Amniotic epithelial cell (primary cell): ENCODE results near the gene CARD10.
A peak's percentile ranks its signal among the peaks of the same experiment; 100 is the strongest.

ENCODE experiments used
- DNase-seq: peaks from one replicate; pipeline ENCODE4 v3.0.0-alpha.2; 2010; ENCODE audit warnings: low read depth

CARD10 gene

DNA sequence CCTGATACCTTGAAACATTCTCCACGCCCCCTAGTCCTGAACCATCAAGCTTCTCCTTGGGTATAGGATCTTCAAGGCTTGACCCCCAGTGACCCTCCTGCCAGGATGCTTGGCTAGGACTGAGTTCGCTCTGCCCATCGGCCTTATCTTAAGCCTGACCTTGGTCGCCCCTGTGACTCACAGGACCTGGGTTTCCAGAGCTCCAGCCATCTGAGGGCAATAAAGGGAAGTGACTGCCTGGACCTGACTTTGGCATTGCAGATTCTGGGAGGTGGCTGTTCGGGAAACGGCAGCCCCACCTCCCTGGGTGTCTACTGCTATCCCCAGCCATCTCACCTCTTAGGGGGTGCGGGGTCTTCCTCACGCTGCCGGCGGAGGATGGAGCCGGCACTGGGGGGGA lies 15.4 kb downstream of the CARD10 start:
- peak; percentile 42 for DNase-seq

- no peak for DNase-seq
Measured at GRCh38 chr22:37503183-37503683, 16.0 kb downstream of the CARD10 start.

DNA sequence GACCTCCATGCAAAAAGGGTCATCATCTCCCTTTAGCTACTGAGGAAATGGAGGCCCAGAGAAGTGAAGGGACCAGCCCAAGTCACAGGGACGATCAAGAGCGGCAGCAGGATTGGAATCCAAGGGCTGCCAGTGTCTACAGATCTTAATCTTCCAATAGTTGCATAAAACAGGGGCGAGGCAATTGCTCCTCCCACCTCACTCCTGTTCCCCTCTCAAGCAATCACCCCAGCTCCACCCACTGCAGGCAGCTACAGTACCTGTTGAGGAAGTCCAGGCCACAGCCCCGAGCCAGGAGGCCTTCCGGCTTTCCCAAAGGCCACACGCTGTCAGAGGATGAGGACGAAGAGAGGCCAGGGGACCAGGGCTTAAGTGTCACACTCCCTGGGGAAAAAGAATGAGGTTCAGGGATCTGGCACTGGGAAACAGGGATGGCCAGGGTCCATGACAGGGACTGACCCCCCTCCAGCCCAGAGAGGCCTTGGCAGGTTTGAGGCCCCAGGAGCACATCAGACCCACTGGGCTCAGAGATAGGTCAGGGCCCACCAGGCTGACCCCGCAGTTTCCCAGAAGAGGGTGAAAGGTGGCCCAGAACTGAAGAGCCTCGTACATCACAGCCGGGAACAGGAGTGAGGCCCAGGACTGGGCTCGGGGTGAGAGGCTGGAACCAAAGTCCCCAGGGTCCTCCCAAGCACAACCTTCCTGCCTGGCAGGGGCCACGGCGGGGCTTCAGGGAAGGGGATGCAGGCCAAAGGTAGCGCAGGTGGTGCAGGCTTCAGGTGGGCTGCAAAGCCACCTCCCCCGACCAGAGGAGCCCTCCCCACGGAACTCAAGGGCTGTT lies 16.7 kb downstream of the CARD10 start:
- DNase-seq, result no peak

- peak; percentile 97 for DNase-seq
Measured at GRCh38 chr22:37501610-37502341, 17.4 kb downstream of the CARD10 start.

DNA sequence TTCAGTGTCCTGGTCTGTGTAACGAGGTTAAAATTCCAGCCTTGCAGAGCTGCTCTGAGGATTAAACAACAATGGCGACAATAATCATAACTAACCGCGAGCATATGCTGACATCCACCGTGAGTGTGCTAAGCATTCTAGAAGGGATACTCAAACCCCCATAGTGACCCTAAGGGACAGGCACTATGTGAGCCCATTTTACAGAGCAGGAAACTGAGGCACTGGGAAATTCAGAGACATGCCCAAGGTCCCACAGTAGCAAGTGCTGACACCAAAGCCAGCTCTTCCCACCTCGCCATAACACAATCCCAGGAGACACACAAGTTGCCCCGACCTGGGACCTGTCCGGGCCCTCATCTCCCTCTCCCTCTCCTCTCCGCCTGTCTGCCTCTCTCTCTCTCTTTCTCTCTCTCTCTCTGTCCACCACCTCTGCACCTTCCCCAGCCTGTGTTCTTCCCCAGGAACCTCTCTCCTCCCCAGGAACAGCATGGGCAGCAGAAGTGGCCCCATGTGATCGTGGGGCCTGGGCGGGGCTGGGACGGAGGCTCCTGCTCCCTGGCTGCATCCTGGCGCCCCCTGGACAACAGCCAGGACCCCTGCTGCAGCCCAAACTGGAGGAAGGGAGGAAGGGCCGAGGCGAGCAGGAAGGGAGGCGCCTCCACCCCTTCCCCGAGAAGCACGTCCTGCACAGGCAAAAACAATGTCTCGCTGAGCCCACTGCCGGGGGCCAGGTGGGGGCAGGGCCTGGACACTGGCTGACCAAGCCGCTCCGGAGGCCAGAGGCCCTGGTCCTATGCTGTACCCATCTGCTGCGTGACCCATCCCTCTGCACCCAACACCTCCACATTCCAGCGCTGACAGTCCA lies 18.2 kb downstream of the CARD10 start:
- no peak for DNase-seq

DNA sequence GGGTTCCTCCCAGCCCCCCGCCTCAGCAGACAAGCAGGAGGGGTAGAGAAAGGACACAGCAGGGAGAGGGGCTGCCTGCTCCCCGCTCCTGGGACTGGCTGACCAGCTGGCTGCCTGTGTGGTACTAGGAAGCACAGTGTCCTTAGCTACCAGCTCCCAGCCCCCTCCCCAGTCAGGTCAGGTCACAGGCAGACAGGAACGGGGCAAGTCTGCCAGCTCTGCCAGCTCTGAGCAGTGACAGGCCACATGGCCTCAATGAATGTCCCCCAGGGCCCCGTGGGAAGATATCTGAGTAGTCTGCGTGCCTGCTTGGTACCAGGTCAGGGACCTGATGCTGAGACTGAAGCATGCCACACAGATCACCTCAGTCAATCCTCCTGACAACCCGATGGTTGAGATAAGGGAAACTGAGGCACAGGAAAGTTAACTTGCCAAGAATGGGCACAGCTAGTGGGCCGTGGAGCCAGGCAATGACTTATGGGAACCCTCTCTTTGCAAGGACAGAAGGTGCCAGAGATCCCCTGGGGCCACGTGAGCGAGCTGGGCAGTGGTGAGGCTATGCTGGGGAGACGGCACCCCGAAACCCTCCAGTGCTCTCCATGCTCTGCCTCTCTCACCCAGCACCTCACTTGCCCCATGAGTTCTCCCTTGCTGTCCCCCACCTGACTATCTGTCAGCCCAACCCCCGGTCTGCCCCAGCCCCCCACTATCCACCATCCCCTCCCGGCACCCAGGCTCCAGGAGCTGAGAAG lies 19.2 kb downstream of the CARD10 start:
- DNase-seq, result no peak

GRCh38 chr22:37499027-37499707 lies 20.0 kb downstream of the CARD10 start:
- DNase-seq, result peak; percentile 27

DNA sequence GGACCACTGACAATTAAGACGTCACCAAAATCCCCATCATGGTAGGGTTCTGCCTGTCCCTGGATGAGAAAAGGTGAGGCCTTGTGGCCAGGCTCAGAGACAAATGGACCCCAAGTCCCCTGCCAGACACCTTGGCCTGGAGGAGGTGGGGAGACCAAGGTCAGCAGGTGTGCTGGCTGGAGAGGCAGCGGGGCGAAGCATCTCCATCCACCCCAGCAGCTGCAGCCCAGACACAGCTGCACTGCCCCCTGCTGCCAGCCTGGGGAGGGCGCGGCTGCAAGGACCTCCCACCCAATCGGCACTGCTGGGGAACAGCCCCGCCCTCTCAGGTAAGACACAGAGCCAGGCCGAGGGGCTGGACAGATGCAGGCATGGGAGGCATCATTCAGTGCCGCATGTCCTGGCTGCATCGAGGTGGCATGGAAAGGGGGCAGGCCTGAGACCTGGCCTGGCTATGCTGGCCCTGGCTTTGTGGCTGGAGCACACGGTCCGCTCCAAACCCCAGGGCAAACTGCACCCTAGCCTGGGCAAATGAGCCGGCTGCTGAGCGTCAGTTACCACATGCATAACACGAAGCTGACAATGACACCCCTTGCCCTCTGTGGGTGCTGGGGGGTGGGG lies 20.8 kb downstream of the CARD10 start:
- DNase-seq, result no peak

DNA sequence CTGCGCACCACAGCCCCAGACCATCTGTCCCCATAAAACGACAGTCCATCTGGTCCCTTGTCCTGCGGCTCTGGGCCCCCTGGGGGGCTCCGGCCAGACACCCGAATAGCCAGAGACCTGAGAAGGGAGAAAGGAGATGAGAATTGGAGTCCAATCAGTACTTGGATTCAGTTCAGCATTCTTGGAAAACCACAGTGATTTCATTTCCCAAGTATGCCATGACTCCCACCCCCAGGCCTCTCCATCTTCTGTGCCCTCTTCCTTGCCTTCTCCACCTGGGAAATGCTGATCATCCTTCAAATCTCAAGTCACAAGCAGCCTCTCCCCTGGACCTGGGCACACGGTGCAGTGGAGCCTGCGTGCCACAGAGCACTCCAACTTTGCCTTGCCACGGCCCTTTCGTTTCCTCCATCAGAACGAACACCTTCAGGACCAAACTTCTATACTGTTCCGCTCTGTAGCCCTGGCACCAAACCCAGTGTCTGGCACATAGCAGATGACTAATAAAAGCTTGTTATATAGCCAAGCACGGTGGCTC lies 22.1 kb downstream of the CARD10 start:
- DNase-seq, result peak; percentile 97

DNA sequence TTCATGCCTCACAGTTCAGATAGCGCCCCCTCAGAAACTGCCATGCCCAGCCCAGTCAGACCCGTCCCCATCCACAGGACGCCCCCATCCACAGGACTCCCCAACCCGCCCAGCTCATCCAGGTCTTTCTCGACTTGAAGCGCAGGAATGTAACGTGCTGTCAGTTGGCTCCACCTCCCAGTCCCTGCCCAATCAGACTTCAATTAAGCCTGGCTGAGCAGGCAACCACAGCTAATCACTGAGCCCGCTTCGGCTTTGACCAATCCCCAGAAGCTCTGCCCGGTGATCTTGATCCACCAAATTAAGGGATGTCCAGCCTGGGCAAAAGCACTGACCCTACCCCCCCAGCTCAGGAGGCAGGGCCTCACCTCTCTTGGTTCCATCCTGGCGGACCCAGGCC lies 22.6 kb downstream of the CARD10 start:
- peak; percentile 91 for DNase-seq

GRCh38 chr22:37493979-37494378 lies 25.2 kb downstream of the CARD10 start:
- no peak for DNase-seq

DNA sequence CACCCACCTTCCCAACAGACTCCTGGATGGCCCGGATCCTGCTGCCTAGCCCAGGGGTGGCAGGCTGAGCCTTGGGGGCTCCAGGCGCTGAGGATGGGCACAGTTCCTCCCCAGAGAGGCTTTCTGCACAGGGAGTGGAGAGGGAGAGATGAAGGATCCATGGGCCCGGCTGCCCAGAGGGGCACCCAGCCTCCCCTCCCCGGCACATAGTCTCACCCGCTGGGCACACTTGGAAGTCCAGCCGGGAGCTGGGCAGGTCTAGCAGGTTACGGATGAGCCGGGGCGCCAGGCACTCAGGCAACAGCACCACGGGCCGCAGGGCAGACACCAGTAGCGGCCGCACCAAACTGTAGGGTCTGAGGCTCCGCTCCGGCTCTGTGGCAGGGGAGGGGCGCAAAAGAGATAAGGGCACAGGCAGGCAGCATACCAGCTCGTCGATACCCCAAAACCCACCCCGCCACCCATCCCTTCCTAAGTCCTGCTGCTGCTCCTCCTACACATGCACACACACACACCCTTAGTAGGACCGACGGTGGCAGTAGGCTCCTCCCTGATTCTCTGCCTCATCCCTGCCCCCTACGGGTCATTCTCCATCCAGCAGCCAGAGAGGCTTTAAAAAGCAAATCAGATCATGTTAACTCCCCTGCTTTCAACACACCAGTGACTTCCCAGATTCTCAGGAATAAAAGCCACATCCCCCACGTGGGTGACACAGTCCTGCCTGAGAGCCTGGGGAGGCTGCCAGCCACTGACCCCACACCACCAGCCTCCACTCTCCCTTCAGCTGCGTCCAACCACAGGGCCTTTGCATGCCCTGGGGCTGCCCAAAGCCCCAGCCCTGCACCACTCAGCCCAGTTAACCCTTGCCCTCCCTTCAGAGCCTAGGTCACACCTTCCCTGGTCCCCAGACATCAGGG lies 26.5 kb downstream of the CARD10 start:
- peak; percentile 68 for DNase-seq

- DNase-seq, result no peak
Measured at GRCh38 chr22:37491559-37492427, 27.4 kb downstream of the CARD10 start.

GRCh38 chr22:37491106-37491505 lies 28.1 kb downstream of the CARD10 start:
- no peak for DNase-seq

DNA sequence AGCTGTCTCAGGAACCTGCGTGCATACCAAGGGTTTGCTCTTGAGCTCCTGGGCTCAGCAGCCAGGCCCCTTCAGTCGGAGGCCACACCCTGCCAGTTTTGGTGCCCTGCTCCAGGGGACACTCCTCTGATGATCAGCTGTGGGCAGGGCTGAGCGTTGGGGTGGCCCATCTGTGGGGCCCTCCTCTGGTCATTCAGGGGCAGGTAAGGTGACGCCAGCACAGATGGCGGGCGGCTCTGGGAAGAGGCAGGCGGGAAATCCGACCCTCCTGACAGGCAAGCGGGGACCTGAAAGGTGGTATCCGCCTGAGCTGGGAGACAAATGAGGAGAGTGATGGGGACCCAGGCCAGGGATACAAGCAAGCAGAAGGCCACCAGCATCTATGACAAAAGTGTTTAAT lies 29.2 kb downstream of the CARD10 start:
- DNase-seq, result no peak

- DNase-seq, result no peak
Measured at GRCh38 chr22:37488337-37489135, 30.7 kb downstream of the CARD10 start.

GRCh38 chr22:37487571-37487970 lies 31.6 kb downstream of the CARD10 start:
- no peak for DNase-seq
